AG04450 (cell line): ENCODE results near the gene APIP. TPM values are rescaled to one million over a fixed set of nuclear protein-coding genes. Genes with fewer than 3 reads are reported as not detected.

Source experiments
- CTCF ChIA-PET: fragments of 300-600, 350-600 bp; formaldehyde crosslinking; extraction: SDS; loops from one replicate; lab custom pipeline; 2022; ENCODE audit warnings: antibody characterized with exemption, inconsistent platforms; lab: Charles Lee
- POLR2A ChIA-PET: fragments of 350-600 bp; formaldehyde crosslinking; extraction: SDS; loops from one replicate; lab custom pipeline; 2021; ENCODE audit warnings: antibody characterized with exemption, inconsistent platforms; lab: Yijun Ruan, JAX
- DNase-seq: peaks from one replicate; pipeline ENCODE4 v3.0.0-alpha.2; 2011; ENCODE audit warnings: low read depth, low spot score
- H3K27ac ChIP-seq: one replicate; pipeline ENCODE4 v1.5.1; 2012; ENCODE audit warnings: low read depth, low read length, control low read depth
- H3K27me3 ChIP-seq: one replicate; pipeline ENCODE4 v1.6.0; 2012; ENCODE audit warnings: low read length; ENCODE audit not compliant: control insufficient read depth, insufficient read depth
- H3K4me3 ChIP-seq: 2 replicates; pipeline ENCODE4 v1.5.1; 2011; ENCODE audit warnings: mild to moderate bottlenecking, low read depth, low read length, control low read depth
- H3K9me3 ChIP-seq: 2 replicates; pipeline ENCODE4 v1.5.1; 2012; ENCODE audit warnings: low read length; ENCODE audit not compliant: control insufficient read depth, insufficient read depth
- CTCF ChIP-seq: IDR thresholded peaks from 2 replicates; pipeline ENCODE4 v1.5.1; 2011; ENCODE audit warnings: low read depth, low read length, control low read depth, inconsistent platforms
- polyA plus RNA-seq: library from polyadenylated mRNA; depleted of rRNA; stranded (reverse); fragments of >200 nt; gene quantifications from 2 replicates; pipeline ENCODE4 v1.2.3, GENCODE V29; 2011

The APIP gene
- polyA plus RNA-seq, 1 experiment: 20.1 TPM

DNA sequence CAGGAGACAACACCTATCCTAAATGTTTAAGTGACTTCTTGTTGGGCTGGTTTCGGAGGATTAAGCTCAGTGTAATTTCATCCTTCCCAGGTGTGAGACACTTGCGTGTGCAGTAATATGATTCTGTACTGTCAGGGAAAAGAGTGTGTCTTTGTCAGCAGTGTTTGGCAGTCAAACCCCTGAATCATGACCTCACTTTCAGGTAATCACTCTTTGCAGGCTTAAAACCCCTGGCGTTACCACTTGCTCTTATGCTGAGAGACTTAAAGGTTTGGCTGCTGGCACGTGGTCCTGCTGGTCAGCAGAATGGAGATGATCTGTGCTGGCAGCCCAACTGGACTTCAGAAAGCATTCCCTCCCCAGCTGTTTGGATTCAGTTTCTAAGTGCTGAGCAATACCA is 56.1 kb downstream of the APIP start:
- H3K9me3 ChIP-seq: no peaks in the 10 kb centered on the region; the same call in 1 of the 2 replicates
- CTCF ChIA-PET: no interaction called here
- POLR2A ChIA-PET: no interaction called here
- H3K4me3 ChIP-seq: no peak overlapping the region
- TF ChIP-seq CTCF: no peak
- no peak overlapping the region for H3K27ac ChIP-seq
- DNase-seq: no peak
- peaks cover 5% of the 10 kb centered on the region for H3K27me3 ChIP-seq

GRCh38 chr11:34859496-34859895 is 56.7 kb downstream of the APIP start:
- no peak for DNase-seq
- CTCF ChIA-PET: interaction anchor here (0.6 kb wide), 1 partner anchor 29 kb away, joined by 3 read pairs; no protein-coding TSS in a partner anchor

GRCh38 chr11:34857463-34857862 is 58.7 kb downstream of the APIP start:
- no peak overlapping the region for H3K4me3 ChIP-seq
- POLR2A ChIA-PET: no interaction called here
- no peak overlapping the region for H3K27ac ChIP-seq
- no peak for TF ChIP-seq CTCF
- no peaks in the 10 kb centered on the region for H3K9me3 ChIP-seq
- H3K27me3 ChIP-seq: peaks cover 5% of the 10 kb centered on the region
- CTCF ChIA-PET: no interaction called here
- no peak for DNase-seq

More at GRCh38 chr11:34859496-34859895, 56.7 kb downstream of the APIP start:
- POLR2A ChIA-PET: no interaction called here
- Histone ChIP-seq H3K9me3 (no peaks in the 10 kb centered on the region; the same call in 1 of the 2 replicates), H3K27me3 (peaks cover 5% of the 10 kb centered on the region), H3K4me3 (no peak overlapping the region), H3K27ac (no peak overlapping the region)
- TF ChIP-seq CTCF: no peak

- Histone ChIP-seq H3K4me3 (no peak overlapping the region), H3K27me3 (peaks cover 5% of the 10 kb centered on the region), H3K9me3 (no peaks in the 10 kb centered on the region), H3K27ac (no peak overlapping the region)
- TF ChIP-seq CTCF: no peak
- CTCF ChIA-PET: interaction anchor here (1.1 to 1.3 kb wide), 2 partner anchors 270 to 364 kb away, joined by 3 read pairs; no protein-coding TSS in a partner anchor
- POLR2A ChIA-PET: interaction anchor here (0.5 kb wide), 1 partner anchor 669 kb away, joined by 3 read pairs; no protein-coding TSS in a partner anchor
- no peak for DNase-seq
Observed at GRCh38 chr11:34856251-34856650, 59.9 kb downstream of the APIP start.

DNA sequence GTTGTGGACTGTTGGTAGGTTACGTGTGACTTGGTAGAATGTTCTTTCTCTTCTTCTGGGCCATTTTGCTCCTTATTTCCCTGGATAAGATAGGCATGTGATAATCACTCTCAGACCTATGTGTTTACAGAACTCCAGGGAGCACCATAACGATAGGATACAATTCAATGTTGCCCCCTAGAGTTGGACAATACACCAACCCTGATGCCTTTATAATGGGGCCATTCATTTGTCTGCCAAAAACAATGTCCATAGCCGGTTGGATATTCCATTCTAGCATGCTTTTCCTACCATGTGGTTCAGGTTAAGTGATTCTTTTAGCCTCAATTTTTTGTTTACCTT is 60.5 kb downstream of the APIP start:
- peaks cover 3% of the 10 kb centered on the region for H3K27me3 ChIP-seq
- CTCF ChIA-PET: interaction anchor here (1.1 to 1.3 kb wide), 2 partner anchors 269 to 363 kb away, joined by 3 read pairs; no protein-coding TSS in a partner anchor
- POLR2A ChIA-PET: no interaction called here
- DNase-seq: no peak
- no peaks in the 10 kb centered on the region for H3K9me3 ChIP-seq
- no peak overlapping the region for H3K4me3 ChIP-seq
- no peak overlapping the region for H3K27ac ChIP-seq
- TF ChIP-seq CTCF: no peak
